Measurements from ENCODE around the gene SVIL.

SVIL gene

GRCh38 chr10:29428486-29428885 lies 206.3 kb downstream of the SVIL start:
- no peak for TF ChIP-seq CTCF (IDR thresholded peaks at IDR 0.05; ENCODE audit: low read depth, low read length)
- H3K27me3 ChIP-seq, result no peaks in the 10 kb centered on the region
- H3K36me3 ChIP-seq, result peaks cover 5% of the 10 kb centered on the region
- no peaks in the 10 kb centered on the region for H3K9me3 ChIP-seq
- DNase-seq, result no peak
- no peak overlapping the region for H3K4me3 ChIP-seq (ENCODE audit: low read depth, low read length)
- H3K4me1 ChIP-seq, result no peaks in the 10 kb centered on the region

- TF ChIP-seq CTCF (IDR thresholded peaks at IDR 0.05; ENCODE audit: low read depth, low read length), result no peak
- H3K27me3 ChIP-seq, result no peaks in the 10 kb centered on the region
- no peak overlapping the region for H3K4me3 ChIP-seq (ENCODE audit: low read depth, low read length)
- DNase-seq, result no peak
- H3K9me3 ChIP-seq, result no peaks in the 10 kb centered on the region
- H3K36me3 ChIP-seq, result peaks cover 7% of the 10 kb centered on the region
- no peaks in the 10 kb centered on the region for H3K4me1 ChIP-seq
Observed at GRCh38 chr10:29427667-29428066, 207.1 kb downstream of the SVIL start.

GRCh38 chr10:29426420-29426819 lies 208.4 kb downstream of the SVIL start:
- Histone ChIP-seq H3K27me3 (no peaks in the 10 kb centered on the region), H3K4me3 (ENCODE audit: low read depth, low read length) (no peak overlapping the region), H3K9me3 (no peaks in the 10 kb centered on the region), H3K36me3 (peaks cover 15% of the 10 kb centered on the region), H3K4me1 (no peaks in the 10 kb centered on the region)
- no peak for DNase-seq
- TF ChIP-seq CTCF (IDR thresholded peaks at IDR 0.05; ENCODE audit: low read depth, low read length), result no peak

GRCh38 chr10:29424017-29424416 lies 210.8 kb downstream of the SVIL start:
- Histone ChIP-seq H3K9me3 (no peaks in the 10 kb centered on the region), H3K36me3 (peaks cover 22% of the 10 kb centered on the region), H3K4me1 (no peaks in the 10 kb centered on the region), H3K27me3 (no peaks in the 10 kb centered on the region), H3K4me3 (ENCODE audit: low read depth, low read length) (no peak overlapping the region)
- TF ChIP-seq CTCF (IDR thresholded peaks at IDR 0.05; ENCODE audit: low read depth, low read length), result no peak
- no peak for DNase-seq

GRCh38 chr10:29420744-29421143 lies 214.0 kb downstream of the SVIL start:
- DNase-seq, result no peak
- H3K9me3 ChIP-seq, result no peaks in the 10 kb centered on the region
- no peaks in the 10 kb centered on the region for H3K27me3 ChIP-seq
- no peak overlapping the region for H3K4me3 ChIP-seq (ENCODE audit: low read depth, low read length)
- no peak for TF ChIP-seq CTCF (IDR thresholded peaks at IDR 0.05; ENCODE audit: low read depth, low read length)
- H3K4me1 ChIP-seq, result no peaks in the 10 kb centered on the region
- peaks cover 22% of the 10 kb centered on the region for H3K36me3 ChIP-seq

- Histone ChIP-seq H3K9me3 (no peaks in the 10 kb centered on the region), H3K36me3 (peaks cover 12% of the 10 kb centered on the region), H3K27me3 (no peaks in the 10 kb centered on the region), H3K4me1 (no peaks in the 10 kb centered on the region), H3K4me3 (ENCODE audit: low read depth, low read length) (no peak overlapping the region)
- DNase-seq, result no peak
- no peak for TF ChIP-seq CTCF (IDR thresholded peaks at IDR 0.05; ENCODE audit: low read depth, low read length)
Observed at GRCh38 chr10:29417324-29417723, 217.4 kb downstream of the SVIL start.
